H9 (cell line): ENCODE data around the gene MCM3. TPM values are rescaled to one million over a fixed set of nuclear protein-coding genes. Genes with fewer than 3 reads are reported as not detected.
A peak's percentile ranks its signal among the peaks of the same experiment; 100 is the strongest.

Source experiments
- DNase-seq: peaks from one replicate; pipeline ENCODE4 v3.0.0-alpha.2; 2017
- H2AFZ ChIP-seq: one replicate; pipeline ENCODE4 v1.6.1; 2013; ENCODE audit warnings: mild to moderate bottlenecking, low read length, control low read depth, moderate library complexity
- H2AK5ac ChIP-seq: 2 replicates; pipeline ENCODE4 v1.6.1; 2013; ENCODE audit warnings: low read length, control low read depth, mixed read lengths; ENCODE audit not compliant: insufficient read length
- H2BK120ac ChIP-seq: one replicate; pipeline ENCODE4 v1.6.1; 2013; ENCODE audit warnings: low read depth, mild to moderate bottlenecking, low read length, control low read depth, inconsistent platforms; ENCODE audit not compliant: poor library complexity, severe bottlenecking
- H2BK12ac ChIP-seq: 2 replicates; pipeline ENCODE4 v1.6.1; 2013; ENCODE audit warnings: low read length, control low read depth, mixed read lengths, low read depth; ENCODE audit not compliant: insufficient read length
- H2BK15ac ChIP-seq: 2 replicates; pipeline ENCODE4 v1.6.1; 2013; ENCODE audit warnings: low read depth, low read length, control low read depth
- H2BK20ac ChIP-seq: one replicate; pipeline ENCODE4 v1.6.1; 2013; ENCODE audit warnings: low read depth, mild to moderate bottlenecking, low read length, control low read depth, inconsistent platforms; ENCODE audit not compliant: poor library complexity, severe bottlenecking
- H2BK5ac ChIP-seq: 2 replicates; pipeline ENCODE4 v1.6.1; 2013; ENCODE audit warnings: low read length, control low read depth, mixed read lengths; ENCODE audit not compliant: insufficient read length
- H3K14ac ChIP-seq: 2 replicates; pipeline ENCODE4 v1.6.1; 2013; ENCODE audit warnings: low read length, control low read depth; ENCODE audit not compliant: insufficient read depth
- H3K18ac ChIP-seq: 2 replicates; pipeline ENCODE4 v1.6.1; 2013; ENCODE audit warnings: low read depth, mild to moderate bottlenecking, mixed read lengths, low read length, control low read depth; ENCODE audit not compliant: insufficient read length
- H3K23ac ChIP-seq: 2 replicates; pipeline ENCODE4 v1.6.1; 2013; ENCODE audit warnings: low read length, control low read depth, mixed read lengths, low read depth; ENCODE audit not compliant: insufficient read length
- H3K23me2 ChIP-seq: 2 replicates; pipeline ENCODE4 v1.6.1; 2013; ENCODE audit warnings: low read depth, mild to moderate bottlenecking, mixed read lengths, low read length, control low read depth; ENCODE audit not compliant: insufficient read length, poor library complexity, severe bottlenecking
- H3K27ac ChIP-seq: 2 replicates; pipeline ENCODE4 v1.5.1; 2013; ENCODE audit warnings: low read length, control low read depth, mixed read lengths, low read depth; ENCODE audit not compliant: insufficient read length
- H3K27me3 ChIP-seq: 2 replicates; pipeline ENCODE4 v1.6.1; 2013; ENCODE audit warnings: low read length, control low read depth, inconsistent platforms; ENCODE audit not compliant: insufficient read depth
- H3K4ac ChIP-seq: 2 replicates; pipeline ENCODE4 v1.6.1; 2013; ENCODE audit warnings: low read depth, mild to moderate bottlenecking, control low read depth, inconsistent platforms, low read length, moderate library complexity
- H3K4me1 ChIP-seq: 2 replicates; pipeline ENCODE4 v1.6.1; 2013; ENCODE audit warnings: low read length, control low read depth, inconsistent platforms; ENCODE audit not compliant: insufficient read depth
- H3K4me2 ChIP-seq: 2 replicates; pipeline ENCODE4 v1.6.1; 2013; ENCODE audit warnings: low read length, control low read depth, mixed read lengths; ENCODE audit not compliant: insufficient read length, insufficient read depth
- H3K56ac ChIP-seq: 2 replicates; pipeline ENCODE4 v1.6.1; 2013; ENCODE audit warnings: low read depth, mild to moderate bottlenecking, mixed read lengths, low read length, control low read depth; ENCODE audit not compliant: insufficient read length
- H3K79me1 ChIP-seq: 2 replicates; pipeline ENCODE4 v1.6.1; 2013; ENCODE audit warnings: low read depth, mild to moderate bottlenecking, moderate library complexity, low read length, control low read depth, inconsistent platforms; ENCODE audit not compliant: insufficient read depth, poor library complexity, severe bottlenecking
- H3K79me2 ChIP-seq: 2 replicates; pipeline ENCODE4 v1.6.1; 2013; ENCODE audit warnings: low read length, control low read depth, inconsistent platforms; ENCODE audit not compliant: insufficient read depth
- H3K9ac ChIP-seq: 2 replicates; pipeline ENCODE4 v1.6.1; 2013; ENCODE audit warnings: low read length, control low read depth, mixed read lengths; ENCODE audit not compliant: insufficient read length; ENCODE audit errors: extremely low read depth
- H3K9me3 ChIP-seq: one replicate; pipeline ENCODE4 v1.6.1; 2013; ENCODE audit warnings: low read depth, low read length, inconsistent platforms; ENCODE audit not compliant: control insufficient read depth
- H3T11ph ChIP-seq: one replicate; pipeline ENCODE4 v1.6.1; 2013; ENCODE audit warnings: mild to moderate bottlenecking, low read length, control low read depth, inconsistent platforms
- H4K20me1 ChIP-seq: one replicate; pipeline ENCODE4 v1.6.1; 2013; ENCODE audit not compliant: control insufficient read depth, insufficient read length, insufficient read depth
- H4K5ac ChIP-seq: 2 replicates; pipeline ENCODE4 v1.6.1; 2013; ENCODE audit warnings: low read depth, mild to moderate bottlenecking, mixed read lengths, low read length, control low read depth; ENCODE audit not compliant: insufficient read length
- H4K8ac ChIP-seq: replicated peaks from 2 replicates; pipeline ENCODE4 v1.6.1; 2013; ENCODE audit warnings: low read length, control low read depth, mixed read lengths, low read depth; ENCODE audit not compliant: insufficient read length
- H4K91ac ChIP-seq: 2 replicates; pipeline ENCODE4 v1.6.1; 2013; ENCODE audit warnings: low read depth, mild to moderate bottlenecking, moderate library complexity, mixed read lengths, low read length, control low read depth; ENCODE audit not compliant: insufficient read length
- H3K27ac Mint-ChIP-seq, 3 experiments: 2 replicates in 2 of 3; 3 replicates in 1 of 3; pipeline ENCODE4 v1.8.0; 2020 to 2021; ENCODE audit warnings: mixed read lengths in 3 of 3, mild to moderate bottlenecking in 1 of 3, moderate library complexity in 1 of 3
- H3K27me3 Mint-ChIP-seq: 2 replicates; pipeline ENCODE4 v1.8.0; 2021; ENCODE audit warnings: low read depth, mild to moderate bottlenecking, moderate library complexity, mixed read lengths
- H3K36me3 Mint-ChIP-seq, 3 experiments: 2 replicates in 2 of 3; 3 replicates in 1 of 3; pipeline ENCODE4 v1.8.0; 2020 to 2021; ENCODE audit warnings: low read depth in 3 of 3, mixed read lengths in 3 of 3; ENCODE audit not compliant: insufficient read depth in 1 of 3
- H3K4me1 Mint-ChIP-seq, 2 experiments: 2 replicates each; pipeline ENCODE4 v1.8.0; 2020; ENCODE audit warnings: mixed read lengths in 2 of 2
- H3K4me3 Mint-ChIP-seq, 2 experiments: 2 replicates in 1 of 2; 3 replicates in 1 of 2; pipeline ENCODE4 v1.8.0; 2020 to 2021; ENCODE audit warnings: mild to moderate bottlenecking in 2 of 2, mixed read lengths in 2 of 2, moderate library complexity in 1 of 2
- H3K9me3 Mint-ChIP-seq, 2 experiments: 2 replicates in 1 of 2; 3 replicates in 1 of 2; pipeline ENCODE4 v1.8.0; 2020; ENCODE audit warnings: mild to moderate bottlenecking in 2 of 2, mixed read lengths in 2 of 2, moderate library complexity in 1 of 2
- WGBS: extraction: QIAGEN DNeasy Blood & Tissue Kit; methylation state at CpG from one replicate; pipeline ENCODE4 v1.1.7; 2013; ENCODE audit warnings: missing lambda C conversion rate, low lambda C conversion rate, mixed read lengths; ENCODE audit not compliant: insufficient read length; ENCODE audit errors: extremely low coverage; 5-methylcytosine and 5-hydroxymethylcytosine counted together
- total RNA-seq: library from RNA; stranded (reverse); gene quantifications from 2 replicates; pipeline ENCODE4 v1.2.1, GENCODE V29; 2021
- TF ChIP-seq, protein P1 (sequence below): fragments of 200-600 bp; sonication (generic); conservative IDR thresholded peaks from 3 replicates; pipeline ENCODE4 v1.8.0; 2021; ENCODE audit warnings: antibody characterized with exemption, mild to moderate bottlenecking

The MCM3 gene
- total RNA-seq, 1 experiment from 2014 or later: 252 TPM

DNA sequence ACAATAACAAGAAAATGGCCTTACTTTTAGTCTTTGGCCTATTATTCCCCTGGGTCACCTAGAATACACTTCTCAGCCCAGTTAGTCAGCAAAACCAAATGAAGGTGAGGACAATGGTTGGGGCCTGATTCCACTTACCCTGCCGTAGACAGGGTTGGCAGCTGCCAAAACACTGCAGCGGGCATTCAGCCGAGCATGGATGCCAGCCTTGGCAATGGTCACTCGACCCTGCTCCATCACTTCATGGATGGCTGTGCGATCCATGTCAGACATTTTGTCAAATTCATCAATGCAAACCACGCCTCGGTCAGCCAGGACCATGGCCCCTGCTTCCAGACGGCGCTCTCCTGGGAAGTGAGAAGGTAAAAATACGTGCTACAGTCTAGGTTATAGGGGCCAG lies 8.4 kb downstream of the MCM3 start:
- 0 out of 7 replicates have a peak overlapping the region, but pooled peaks of 1 of the 3 experiments have one; percentile 28 for H3K27ac Mint-ChIP-seq
- Histone ChIP-seq H3K27me3 (no peaks in the 10 kb centered on the region), H3K56ac (no peak overlapping the region), H4K5ac (no peak overlapping the region), H3K14ac (no peak overlapping the region), H2BK12ac (no peak overlapping the region), H4K20me1 (no peaks in the 10 kb centered on the region), H3K9me3 (no peaks in the 10 kb centered on the region), H3K79me1 (peaks cover 6% of the 10 kb centered on the region), H3K23me2 (no peaks in the 10 kb centered on the region), H2AK5ac (no peak overlapping the region), H3T11ph (no peak overlapping the region), H3K23ac (no peak overlapping the region), H2BK120ac (no peak overlapping the region), H3K27ac (no peak overlapping the region), H2BK20ac (no peak overlapping the region), H3K4me1 (no peaks in the 10 kb centered on the region), H3K79me2 (no peaks in the 10 kb centered on the region), H3K4me2 (no peak overlapping the region), H2AFZ (no peak overlapping the region), H4K91ac (no peak overlapping the region), H4K8ac (no peak overlapping the region), H2BK5ac (no peak overlapping the region), H3K18ac (no peak overlapping the region), H2BK15ac (no peak overlapping the region), H3K4ac (no peak overlapping the region), H3K9ac (no peak overlapping the region)
- H3K9me3 Mint-ChIP-seq: no peaks in the 10 kb centered on the region
- no peak for DNase-seq
- H3K27me3 Mint-ChIP-seq: no peaks in the 10 kb centered on the region
- H3K4me3 Mint-ChIP-seq: no peak overlapping the region
- no CpG with 5 or more reads among the region's 10 CpGs for WGBS
- H3K4me1 Mint-ChIP-seq: 0 out of 4 replicates have a peak, but pooled peaks cover 0 to 4% of the 10 kb centered on the region in 2 experiments
- H3K36me3 Mint-ChIP-seq: peaks cover 70 to 95% (median 95%) of the 10 kb centered on the region in 3 experiments
- TF ChIP-seq, protein P1, sequence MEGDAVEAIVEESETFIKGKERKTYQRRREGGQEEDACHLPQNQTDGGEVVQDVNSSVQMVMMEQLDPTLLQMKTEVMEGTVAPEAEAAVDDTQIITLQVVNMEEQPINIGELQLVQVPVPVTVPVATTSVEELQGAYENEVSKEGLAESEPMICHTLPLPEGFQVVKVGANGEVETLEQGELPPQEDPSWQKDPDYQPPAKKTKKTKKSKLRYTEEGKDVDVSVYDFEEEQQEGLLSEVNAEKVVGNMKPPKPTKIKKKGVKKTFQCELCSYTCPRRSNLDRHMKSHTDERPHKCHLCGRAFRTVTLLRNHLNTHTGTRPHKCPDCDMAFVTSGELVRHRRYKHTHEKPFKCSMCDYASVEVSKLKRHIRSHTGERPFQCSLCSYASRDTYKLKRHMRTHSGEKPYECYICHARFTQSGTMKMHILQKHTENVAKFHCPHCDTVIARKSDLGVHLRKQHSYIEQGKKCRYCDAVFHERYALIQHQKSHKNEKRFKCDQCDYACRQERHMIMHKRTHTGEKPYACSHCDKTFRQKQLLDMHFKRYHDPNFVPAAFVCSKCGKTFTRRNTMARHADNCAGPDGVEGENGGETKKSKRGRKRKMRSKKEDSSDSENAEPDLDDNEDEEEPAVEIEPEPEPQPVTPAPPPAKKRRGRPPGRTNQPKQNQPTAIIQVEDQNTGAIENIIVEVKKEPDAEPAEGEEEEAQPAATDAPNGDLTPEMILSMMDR: no peak
